RWPE2 (cell line): ENCODE results near the gene COASY.

ENCODE experiments used
- ATAC-seq: fragments of 200-7000 bp; cut with Tn5 transposase; 3 replicates; pipeline ENCODE4 v1.9.1; 2021; ENCODE audit warnings: low read depth
- DNase-seq: peaks from one replicate; pipeline ENCODE4 v3.0.0-alpha.2; 2020; ENCODE audit warnings: low spot score
- H3K27ac ChIP-seq: fragments of 450-650 bp; 2 replicates; pipeline ENCODE4 v1.5.1; 2017; ENCODE audit warnings: mild to moderate bottlenecking; ENCODE audit not compliant: poor library complexity, severe bottlenecking
- H3K27me3 ChIP-seq: fragments of 250-450 bp; sonication (Bioruptor Pico); 2 replicates; pipeline ENCODE4 v1.5.1; 2021; ENCODE audit warnings: mild to moderate bottlenecking, moderate library complexity; ENCODE audit not compliant: insufficient read depth, poor library complexity, severe bottlenecking
- H3K36me3 ChIP-seq: fragments of 250-450 bp; sonication (Bioruptor Pico); 2 replicates; pipeline ENCODE4 v1.5.1; 2020; ENCODE audit warnings: low read depth, mild to moderate bottlenecking, moderate library complexity
- H3K4me1 ChIP-seq: fragments of 250-450 bp; sonication (Bioruptor Pico); 2 replicates; pipeline ENCODE4 v1.5.1; 2021; ENCODE audit warnings: mild to moderate bottlenecking, moderate library complexity; ENCODE audit not compliant: insufficient read depth, poor library complexity, severe bottlenecking
- H3K4me3 ChIP-seq: fragments of 250-450 bp; sonication (Bioruptor Pico); 2 replicates; pipeline ENCODE4 v1.5.1; 2021; ENCODE audit warnings: mild to moderate bottlenecking, moderate library complexity; ENCODE audit not compliant: severe bottlenecking
- H3K9me3 ChIP-seq: fragments of 250-450 bp; sonication (Bioruptor Pico); 2 replicates; pipeline ENCODE4 v1.5.1; 2021; ENCODE audit warnings: mild to moderate bottlenecking, moderate library complexity; ENCODE audit not compliant: severe bottlenecking
- CTCF ChIP-seq: fragments of 450-650 bp; IDR thresholded peaks from one replicate; pipeline ENCODE4 v1.5.1; 2017; ENCODE audit warnings: mild to moderate bottlenecking, moderate library complexity; ENCODE audit not compliant: poor library complexity, severe bottlenecking

The COASY gene

GRCh38 chr17:42563950-42564349 lies 2.0 kb downstream of the COASY start:
- ATAC-seq = no peak
- H3K9me3 ChIP-seq = no peaks in the 10 kb centered on the region
- DNase-seq = no peak
- H3K36me3 ChIP-seq = peaks cover 39% of the 10 kb centered on the region
- H3K27ac ChIP-seq = peak overlapping the region; percentile 72
- no peak for TF ChIP-seq CTCF
- no peaks in the 10 kb centered on the region for H3K27me3 ChIP-seq
- no peak overlapping the region for H3K4me3 ChIP-seq
- peaks cover 2% of the 10 kb centered on the region for H3K4me1 ChIP-seq

GRCh38 chr17:42564815-42565522 lies 3.0 kb downstream of the COASY start:
- Histone ChIP-seq H3K27ac (no peak overlapping the region), H3K9me3 (no peaks in the 10 kb centered on the region), H3K4me1 (peaks cover 2% of the 10 kb centered on the region), H3K4me3 (no peak overlapping the region), H3K27me3 (no peaks in the 10 kb centered on the region), H3K36me3 (peaks cover 49% of the 10 kb centered on the region)
- ATAC-seq (no peak), DNase-seq (no peak)
- TF ChIP-seq CTCF = no peak

- peaks cover 2% of the 10 kb centered on the region for H3K4me1 ChIP-seq
- H3K9me3 ChIP-seq = no peaks in the 10 kb centered on the region
- H3K27me3 ChIP-seq = no peaks in the 10 kb centered on the region
- TF ChIP-seq CTCF = no peak
- H3K4me3 ChIP-seq = no peak overlapping the region
- ATAC-seq = no peak
- peaks cover 56% of the 10 kb centered on the region for H3K36me3 ChIP-seq
- no peak for DNase-seq
- H3K27ac ChIP-seq = peak overlapping the region; percentile 69
Measured at GRCh38 chr17:42565523-42566214, 3.7 kb downstream of the COASY start.

GRCh38 chr17:42566215-42566882 lies 4.4 kb downstream of the COASY start:
- DNase-seq (no peak), ATAC-seq (no peak; the same call in 2 of the 3 replicates)
- no peaks in the 10 kb centered on the region for H3K27me3 ChIP-seq
- no peak for TF ChIP-seq CTCF
- H3K9me3 ChIP-seq = no peaks in the 10 kb centered on the region
- H3K4me3 ChIP-seq = peak overlapping the region; percentile 84
- peaks cover 63% of the 10 kb centered on the region for H3K36me3 ChIP-seq
- peak overlapping the region; percentile 69 for H3K27ac ChIP-seq
- H3K4me1 ChIP-seq = peaks cover 2% of the 10 kb centered on the region
